Activated T-cell treated with anti-CD3 and anti-CD28 coated beads, Interleukin-2, amount 50 U/mL, for 24 hours (primary cell): ENCODE data around the gene ANHX.

ENCODE experiments used
- DNase-seq: peaks from one replicate; pipeline ENCODE4 v3.0.0-alpha.2; 2020
- H3K27ac Mint-ChIP-seq: 2 replicates; pipeline ENCODE4 v1.8.0; 2020; ENCODE audit warnings: mild to moderate bottlenecking, mixed read lengths
- H3K27me3 Mint-ChIP-seq: 2 replicates; pipeline ENCODE4 v1.8.0; 2020; ENCODE audit warnings: mixed read lengths
- H3K36me3 Mint-ChIP-seq: 2 replicates; pipeline ENCODE4 v1.8.0; 2020; ENCODE audit warnings: low read depth, mixed read lengths
- H3K4me1 Mint-ChIP-seq: 2 replicates; pipeline ENCODE4 v1.8.0; 2020; ENCODE audit warnings: low read depth, mixed read lengths
- H3K4me3 Mint-ChIP-seq: 2 replicates; pipeline ENCODE4 v1.8.0; 2020; ENCODE audit warnings: mild to moderate bottlenecking, moderate library complexity, mixed read lengths
- H3K9me3 Mint-ChIP-seq: 2 replicates; pipeline ENCODE4 v1.8.0; 2020; ENCODE audit warnings: mixed read lengths

The ANHX gene

GRCh38 chr12:133222211-133222610, 13.5 kb downstream of the ANHX start:
- H3K4me3 Mint-ChIP-seq, result no peak overlapping the region
- H3K9me3 Mint-ChIP-seq, result peaks cover 39% of the 10 kb centered on the region
- H3K27ac Mint-ChIP-seq, result no peak overlapping the region
- no peaks in the 10 kb centered on the region for H3K4me1 Mint-ChIP-seq
- DNase-seq, result no peak
- no peaks in the 10 kb centered on the region for H3K27me3 Mint-ChIP-seq
- no peaks in the 10 kb centered on the region for H3K36me3 Mint-ChIP-seq

- peaks cover 39% of the 10 kb centered on the region for H3K9me3 Mint-ChIP-seq
- no peak for DNase-seq
- H3K4me3 Mint-ChIP-seq, result no peak overlapping the region
- no peak overlapping the region for H3K27ac Mint-ChIP-seq
- no peaks in the 10 kb centered on the region for H3K36me3 Mint-ChIP-seq
- no peaks in the 10 kb centered on the region for H3K27me3 Mint-ChIP-seq
- no peaks in the 10 kb centered on the region for H3K4me1 Mint-ChIP-seq
Observed at GRCh38 chr12:133221241-133221640, 14.4 kb downstream of the ANHX start.

GRCh38 chr12:133220521-133220920, 15.2 kb downstream of the ANHX start:
- Mint-ChIP-seq H3K36me3 (no peaks in the 10 kb centered on the region), H3K4me1 (no peaks in the 10 kb centered on the region), H3K9me3 (peaks cover 41% of the 10 kb centered on the region), H3K27ac (no peak overlapping the region), H3K27me3 (no peaks in the 10 kb centered on the region), H3K4me3 (no peak overlapping the region)
- no peak for DNase-seq

GRCh38 chr12:133217219-133217618, 18.5 kb downstream of the ANHX start:
- H3K4me1 Mint-ChIP-seq, result no peaks in the 10 kb centered on the region
- H3K27ac Mint-ChIP-seq, result no peak overlapping the region
- no peak overlapping the region for H3K4me3 Mint-ChIP-seq
- no peak for DNase-seq
- H3K9me3 Mint-ChIP-seq, result peaks cover 58% of the 10 kb centered on the region
- H3K36me3 Mint-ChIP-seq, result peaks cover 10% of the 10 kb centered on the region
- H3K27me3 Mint-ChIP-seq, result no peaks in the 10 kb centered on the region

GRCh38 chr12:133215724-133216123, 20.0 kb downstream of the ANHX start:
- Mint-ChIP-seq H3K4me3 (no peak overlapping the region), H3K27ac (no peak overlapping the region), H3K9me3 (peaks cover 53% of the 10 kb centered on the region), H3K4me1 (no peaks in the 10 kb centered on the region), H3K36me3 (peaks cover 15% of the 10 kb centered on the region), H3K27me3 (no peaks in the 10 kb centered on the region)
- DNase-seq, result no peak

- no peak for DNase-seq
- peaks cover 64% of the 10 kb centered on the region for H3K36me3 Mint-ChIP-seq
- H3K9me3 Mint-ChIP-seq, result peaks cover 51% of the 10 kb centered on the region
- H3K27me3 Mint-ChIP-seq, result no peaks in the 10 kb centered on the region
- no peak overlapping the region for H3K4me3 Mint-ChIP-seq
- no peaks in the 10 kb centered on the region for H3K4me1 Mint-ChIP-seq
- H3K27ac Mint-ChIP-seq, result no peak overlapping the region
Observed at GRCh38 chr12:133206390-133206789, 29.3 kb downstream of the ANHX start.

GRCh38 chr12:133204264-133204603, 31.4 kb downstream of the ANHX start:
- peaks cover 80% of the 10 kb centered on the region for H3K36me3 Mint-ChIP-seq
- H3K4me3 Mint-ChIP-seq, result no peak overlapping the region
- H3K27me3 Mint-ChIP-seq, result no peaks in the 10 kb centered on the region
- H3K27ac Mint-ChIP-seq, result no peak overlapping the region
- DNase-seq, result no peak
- no peaks in the 10 kb centered on the region for H3K4me1 Mint-ChIP-seq
- peaks cover 59% of the 10 kb centered on the region for H3K9me3 Mint-ChIP-seq

- Mint-ChIP-seq H3K27ac (no peak overlapping the region), H3K9me3 (peaks cover 58% of the 10 kb centered on the region), H3K4me3 (no peak overlapping the region), H3K27me3 (no peaks in the 10 kb centered on the region), H3K4me1 (no peaks in the 10 kb centered on the region), H3K36me3 (peaks cover 82% of the 10 kb centered on the region)
- no peak for DNase-seq
Observed at GRCh38 chr12:133203344-133204263, 32.1 kb downstream of the ANHX start.

- H3K27me3 Mint-ChIP-seq, result no peaks in the 10 kb centered on the region
- no peak overlapping the region for H3K4me3 Mint-ChIP-seq
- H3K27ac Mint-ChIP-seq, result no peak overlapping the region
- H3K4me1 Mint-ChIP-seq, result no peaks in the 10 kb centered on the region
- peaks cover 84% of the 10 kb centered on the region for H3K36me3 Mint-ChIP-seq
- peaks cover 56% of the 10 kb centered on the region for H3K9me3 Mint-ChIP-seq
- DNase-seq, result no peak
Observed at GRCh38 chr12:133202493-133203343, 33.0 kb downstream of the ANHX start.

- Mint-ChIP-seq H3K4me3 (no peak overlapping the region), H3K36me3 (peaks cover 85% of the 10 kb centered on the region), H3K4me1 (no peaks in the 10 kb centered on the region), H3K9me3 (peaks cover 53% of the 10 kb centered on the region), H3K27ac (no peak overlapping the region), H3K27me3 (no peaks in the 10 kb centered on the region)
- no peak for DNase-seq
Observed at GRCh38 chr12:133201888-133202287, 33.8 kb downstream of the ANHX start.

- peaks cover 64% of the 10 kb centered on the region for H3K9me3 Mint-ChIP-seq
- H3K27ac Mint-ChIP-seq, result no peak overlapping the region
- H3K4me1 Mint-ChIP-seq, result no peaks in the 10 kb centered on the region
- no peaks in the 10 kb centered on the region for H3K27me3 Mint-ChIP-seq
- DNase-seq, result no peak
- peaks cover 94% of the 10 kb centered on the region for H3K36me3 Mint-ChIP-seq
- no peak overlapping the region for H3K4me3 Mint-ChIP-seq
Observed at GRCh38 chr12:133192847-133193246, 42.8 kb downstream of the ANHX start.

- Mint-ChIP-seq H3K4me1 (peaks cover 7% of the 10 kb centered on the region), H3K9me3 (peaks cover 76% of the 10 kb centered on the region), H3K4me3 (no peak overlapping the region), H3K36me3 (peaks cover 100% of the 10 kb centered on the region), H3K27me3 (no peaks in the 10 kb centered on the region), H3K27ac (no peak overlapping the region)
- no peak for DNase-seq
Observed at GRCh38 chr12:133190176-133190575, 45.5 kb downstream of the ANHX start.

- H3K36me3 Mint-ChIP-seq, result peaks cover 74% of the 10 kb centered on the region
- DNase-seq, result peak; percentile 91
- peak within 1 kb of the TSS; percentile 93 for H3K4me3 Mint-ChIP-seq
- peaks cover 27% of the 10 kb centered on the region for H3K4me1 Mint-ChIP-seq
- H3K27me3 Mint-ChIP-seq, result no peaks in the 10 kb centered on the region
- H3K27ac Mint-ChIP-seq, result peak within 1 kb of the TSS; percentile 93
- H3K9me3 Mint-ChIP-seq, result peaks cover 60% of the 10 kb centered on the region
Observed at GRCh38 chr12:133181238-133181959, 54.3 kb downstream of the ANHX start, which contains the start of gene ZNF268. TSS of gene ZNF268 (plus strand) at chr12:133181495. CDS start at chr12:133181998, 503 bp downstream.

GRCh38 chr12:133180669-133181068, 55.0 kb downstream of the ANHX start:
- H3K9me3 Mint-ChIP-seq, result peaks cover 62% of the 10 kb centered on the region
- no peak for DNase-seq
- peaks cover 71% of the 10 kb centered on the region for H3K36me3 Mint-ChIP-seq
- peaks cover 25% of the 10 kb centered on the region for H3K4me1 Mint-ChIP-seq
- H3K4me3 Mint-ChIP-seq, result peak overlapping the region; percentile 25
- no peak overlapping the region for H3K27ac Mint-ChIP-seq
- H3K27me3 Mint-ChIP-seq, result no peaks in the 10 kb centered on the region
